Pancreas (tissue), 10 donors: ENCODE measurements around the gene FLRT2. TPM values are rescaled to one million over a fixed set of nuclear protein-coding genes. Genes with fewer than 3 reads are reported as not detected.
A peak's percentile ranks its signal among the peaks of the same experiment; 100 is the strongest.

Experiments used
- ATAC-seq, 4 donors: fragments of 200-7000 bp; cut with Tn5 transposase; one replicate each; pipeline versions ENCODE4 v1.8.0 to v1.9.1; 2020; ENCODE audit warnings: mild to moderate bottlenecking in 4 of 4, moderate library complexity in 4 of 4
- DNase-seq, 6 donors: peaks; one replicate each; pipeline ENCODE4 v3.0.0-alpha.2; 2020
- FAIRE-seq: peaks from 2 replicates; lab custom pipeline; 2012; peaks lifted over from hg19 to GRCh38; lab: Jason Lieb, UNC
- H3K27ac ChIP-seq, 4 donors: fragments of 200-600 bp; sonication (generic); 1 replicate in 3 of 4; 2 replicates in 1 of 4; pipeline versions ENCODE4 v1.5.0 to v1.8.0; 2020
- H3K27me3 ChIP-seq, 4 donors: fragments of 200-600 bp; one replicate each; pipeline ENCODE4 v1.8.0; 2021
- H3K36me3 ChIP-seq, 3 donors: fragments of 200-600 bp; sonication (generic) in 1 of 3; one replicate each; pipeline versions ENCODE4 v1.5.0 to v1.8.0; 2020 to 2021
- H3K4me1 ChIP-seq, 3 donors: fragments of 200-600 bp; one replicate each; pipeline ENCODE4 v1.8.0; 2021
- H3K4me3 ChIP-seq, 4 donors: fragments of 200-600 bp; sonication (generic) in 2 of 4; one replicate each; pipeline versions ENCODE4 v1.5.0 to v1.8.0; 2020 to 2021
- H3K9me3 ChIP-seq, 4 donors: fragments of 200-600 bp; one replicate each; pipeline ENCODE4 v1.8.0; 2021
- CTCF ChIP-seq, 4 donors: fragments of 200-600 bp; sonication (generic) in 3 of 4; IDR thresholded peaks; one replicate each; pipeline versions ENCODE4 v1.5.0 to v1.8.0; 2021; ENCODE audit warnings: antibody characterized with exemption in 4 of 4
- WGBS, 2 donors: extraction: QIAGEN DNeasy Blood & Tissue Kit; methylation state at CpG; one replicate each; pipeline ENCODE4 v1.1.7; 2013; 5-methylcytosine and 5-hydroxymethylcytosine counted together
- intact Hi-C, 3 donors: fragments of 100-400 bp; cut with DNase I; formaldehyde crosslinking; loops; one replicate each; pipeline versions ENCODE4 v1.11.1 to v1.14.2; 2022
- polyA plus RNA-seq, 2 donors: library from polyadenylated mRNA; stranded (reverse); fragments of 200-250 nt; gene quantifications; one replicate each; pipeline ENCODE4 v1.2.3, GENCODE V29; 2013
- total RNA-seq, 6 donors: library from RNA; stranded (reverse); fragmentation: NEBNext Ultra II Directional in 4 of 6; extraction: Animal tissue kit (Norgen Biotek cat#: 25700) in 4 of 6; gene quantifications; one replicate each; pipeline versions ENCODE4 v1.2.1 to v1.2.4, GENCODE V29; 2021 to 2023
- donor health status: healthy with polysubstance abuse.
- donor health status: DM: no; HTN: no; CAD: no; lungs with moderate emphysema.
- donor health status: DM: no; HTN: no; CAD: no.
- donor health status: control.
- donor health status: control.
- donor health status: Bipolar disorder and iron deficiency.
- donor health status: DM: yes; HTN: yes; CAD: no.
- donor health status: DM: no; HTN: no; CAD: no.
- donor health status: DM: no; HTN: no; CAD: no.
- donor health status: DM: yes; HTN: yes; CAD: no.

Gene FLRT2
- total and polyA plus RNA-seq, 8 donors, result 62.8 to 229 (median 101) TPM

GRCh38 chr14:85580536-85581140, 50.7 kb downstream of the FLRT2 start:
- Histone ChIP-seq H3K4me3 (no peak overlapping the region), H3K27ac (no peak overlapping the region), H3K27me3 (no peaks in the 10 kb centered on the region), H3K36me3 (no peaks in the 10 kb centered on the region), H3K9me3 (no peaks in the 10 kb centered on the region), H3K4me1 (peaks cover 0 to 7% (median 0%) of the 10 kb centered on the region in 3 donors)
- TF ChIP-seq CTCF (IDR thresholded peaks at IDR 0.05), result no peak
- DNase-seq (no peak), ATAC-seq (no peak), FAIRE-seq (no peak)
- intact Hi-C loops, result no loop called here
- 90 to 91% methylated on average over 8 of the region's 8 CpGs for WGBS, 2 donors

- FAIRE-seq, result no peak
- TF ChIP-seq CTCF (IDR thresholded peaks at IDR 0.05), result no peak
Observed at GRCh38 chr14:85581691-85582090, 51.7 kb downstream of the FLRT2 start.

DNA sequence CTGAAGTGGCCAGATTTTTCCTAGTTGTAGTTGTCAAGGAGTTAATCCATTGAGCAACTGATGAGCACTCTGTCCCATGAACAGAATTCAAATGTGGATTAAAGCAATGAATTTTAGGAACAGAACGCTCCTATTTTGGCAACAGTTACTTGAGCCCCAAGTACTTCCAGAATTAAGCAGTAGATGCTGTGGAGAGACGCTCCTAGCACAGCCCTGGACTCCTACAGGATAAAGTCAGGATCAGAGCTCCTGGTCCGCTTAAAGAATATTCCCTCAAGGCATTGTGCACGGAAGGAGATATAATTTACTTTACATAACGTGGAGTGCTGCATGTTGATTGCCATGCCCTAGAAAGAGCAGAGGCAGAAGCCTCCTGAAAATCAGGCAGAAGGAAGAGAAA, 53.4 kb downstream of the FLRT2 start:
- H3K9me3 ChIP-seq, result no peaks in the 10 kb centered on the region
- no peak for FAIRE-seq
- H3K36me3 ChIP-seq, result no peaks in the 10 kb centered on the region
- ATAC-seq, result no peak
- DNase-seq, result no peak
- WGBS, 2 donors, result 68 to 75% methylated on average over 5 of the region's 5 CpGs
- no peak overlapping the region for H3K4me3 ChIP-seq
- H3K27me3 ChIP-seq, result no peaks in the 10 kb centered on the region
- intact Hi-C loops, result no loop called here
- no peak overlapping the region for H3K27ac ChIP-seq
- no peak for TF ChIP-seq CTCF (IDR thresholded peaks at IDR 0.05)
- H3K4me1 ChIP-seq, result peaks cover 0 to 12% (median 0%) of the 10 kb centered on the region in 3 donors

More at GRCh38 chr14:85581691-85582090, 51.7 kb downstream of the FLRT2 start:
- H3K27ac ChIP-seq, result no peak overlapping the region
- intact Hi-C loops, result no loop called here
- no peaks in the 10 kb centered on the region for H3K36me3 ChIP-seq
- H3K4me1 ChIP-seq, result peaks cover 0 to 9% (median 0%) of the 10 kb centered on the region in 3 donors
- no peaks in the 10 kb centered on the region for H3K27me3 ChIP-seq
- DNase-seq (no peak), ATAC-seq (no peak)
- no peaks in the 10 kb centered on the region for H3K9me3 ChIP-seq
- H3K4me3 ChIP-seq, result no peak overlapping the region
- 55 to 67% methylated on average over 1 of the region's 1 CpG for WGBS, 2 donors

- ATAC-seq (no peak), DNase-seq (no peak), FAIRE-seq (no peak)
- H3K27ac ChIP-seq, result no peak overlapping the region
- H3K4me1 ChIP-seq, result peaks cover 0 to 10% (median 0%) of the 10 kb centered on the region in 3 donors
- intact Hi-C loops, result no loop called here
- no peak overlapping the region for H3K4me3 ChIP-seq
- no peaks in the 10 kb centered on the region for H3K27me3 ChIP-seq
- 82 to 86% methylated on average over 6 of the region's 6 CpGs for WGBS, 2 donors
- H3K9me3 ChIP-seq, result no peaks in the 10 kb centered on the region
- TF ChIP-seq CTCF (IDR thresholded peaks at IDR 0.05), result no peak
- H3K36me3 ChIP-seq, result peaks cover 0 to 4% (median 0%) of the 10 kb centered on the region in 3 donors
Observed at GRCh38 chr14:85584481-85584880, 54.5 kb downstream of the FLRT2 start.

- H3K36me3 ChIP-seq, result peaks cover 0 to 9% (median 0%) of the 10 kb centered on the region in 3 donors
- TF ChIP-seq CTCF (IDR thresholded peaks at IDR 0.05), result no peak
- peak overlapping the region in 1 of 4 donors; percentile 5 for H3K27ac ChIP-seq
- WGBS, 2 donors, result 34 to 45% methylated on average over 6 of the region's 6 CpGs
- no peaks in the 10 kb centered on the region for H3K9me3 ChIP-seq
- ATAC-seq, result peak in 3 of 4 donors; percentile 43 to 63 (median 63)
- intact Hi-C loops, result no loop called here
- H3K4me3 ChIP-seq, result no peak overlapping the region
- DNase-seq, result no peak
- H3K4me1 ChIP-seq, result peaks cover 0 to 7% (median 0%) of the 10 kb centered on the region in 3 donors
- no peak for FAIRE-seq
- H3K27me3 ChIP-seq, result no peaks in the 10 kb centered on the region
Observed at GRCh38 chr14:85587151-85587711, 57.3 kb downstream of the FLRT2 start.
